Transverse colon (tissue), 4 donors: Measurements from ENCODE around the gene GOLGA3.

Source experiments
- CTCF ChIP-seq, 5 experiments: fragments of 200-600 bp in 3 of 5; fragments of 450-650 bp in 2 of 5; sonication (generic) in 3 of 5; IDR thresholded peaks; 1 replicate in 2 of 5; 2 replicates in 3 of 5; pipeline ENCODE4 v1.5.1; 2016 to 2017; ENCODE audit warnings: antibody characterized with exemption in 5 of 5, inconsistent platforms in 3 of 5, mild to moderate bottlenecking in 2 of 5, moderate library complexity in 1 of 5
- POLR2A ChIP-seq: fragments of 450-650 bp; IDR thresholded peaks from one replicate; pipeline ENCODE4 v1.6.1; 2016; ENCODE audit warnings: antibody characterized with exemption, mild to moderate bottlenecking, moderate library complexity
- POLR2AphosphoS5 ChIP-seq, 3 donors: sonication (generic); formaldehyde crosslinking; IDR thresholded peaks; one replicate each; pipeline ENCODE4 v1.6.1; 2016; ENCODE audit warnings: antibody characterized with exemption in 3 of 3

DNA sequence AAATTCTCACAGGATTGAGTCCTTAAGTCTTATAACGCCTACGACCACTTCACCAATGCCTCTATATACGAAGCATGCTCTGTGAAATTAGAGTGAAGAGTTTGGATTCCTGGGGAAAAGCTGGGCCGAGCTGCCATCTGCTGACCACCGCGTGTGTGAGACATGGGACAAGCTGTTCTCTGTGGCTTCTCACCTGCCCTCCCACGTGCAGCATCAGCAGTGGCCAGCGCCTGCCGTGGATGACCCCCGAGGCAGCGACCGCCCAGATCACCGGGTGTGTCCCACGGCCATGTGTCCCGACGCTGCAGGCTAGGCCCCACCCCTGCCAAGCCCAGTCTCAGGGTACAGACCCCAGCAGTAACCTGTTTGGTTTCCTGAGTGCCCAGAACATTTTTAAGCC lies 21.6 kb upstream of the GOLGA3 start:
- TF ChIP-seq CTCF (IDR thresholded peaks at IDR 0.05): no peak
- no peak for TF ChIP-seq POLR2A
- no peak for TF ChIP-seq POLR2AphosphoS5 (IDR thresholded peaks at IDR 0.05)
